ENCODE results near the gene BANP. TPM values are rescaled to one million over a fixed set of nuclear protein-coding genes. Genes with fewer than 3 reads are reported as not detected.
"Not testable (repeated sequence)": the region's sequence is repeated elsewhere in the genome, so short reads cannot be mapped to it uniquely, and the experiment has no call there.

Gene BANP
- total and polyA plus RNA-seq, 2 donors (not counting 3 experiments of a cell fraction or from before 2014, with no cell fraction given), result 22.4 to 33.8 TPM

DNA sequence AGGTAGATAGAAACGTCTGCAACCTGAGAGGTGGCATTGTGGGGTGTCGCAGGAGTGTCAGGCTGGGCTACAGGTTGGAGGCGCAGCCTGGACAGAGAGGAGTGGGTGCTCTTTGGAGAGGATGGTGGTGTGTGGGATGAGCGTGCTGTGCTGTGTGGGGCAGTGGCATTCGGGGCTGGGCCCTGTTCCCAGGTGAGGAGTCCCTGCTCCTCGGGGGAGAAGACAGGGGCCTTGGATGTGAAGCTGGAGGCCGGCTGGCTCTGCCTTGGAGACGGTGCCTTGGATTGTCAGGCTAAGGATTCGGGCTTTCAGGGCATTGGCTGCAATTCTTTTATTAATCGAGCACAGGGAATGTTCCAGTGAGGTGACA lies 69.3 kb downstream of the BANP start:
- Histone ChIP-seq H3K4me1 (ENCODE audit: control insufficient read depth, extremely low read depth, insufficient read depth, low read length) (peaks cover 7% of the 10 kb centered on the region), H3K4me2 (ENCODE audit: insufficient read depth, low read length) (no peak overlapping the region), H2AFZ (ENCODE audit: low read depth, low read length) (no peak overlapping the region), H3K9ac (replicated peaks; ENCODE audit: extremely low read depth, insufficient read depth, low read length) (no peak overlapping the region), H3K4me3 (replicated peaks in 1 of 3; ENCODE audit: insufficient read depth in 1 of 3, low read depth in 1 of 3, low read length in 3 of 3) (no peak overlapping the region), H3K36me3 (ENCODE audit: control insufficient read depth in 2 of 2, extremely low read depth in 1 of 2, insufficient read depth in 2 of 2, low read length in 2 of 2) (no peaks in the 10 kb centered on the region), H3K79me2 (ENCODE audit: control insufficient read depth, insufficient read depth, low read length) (no peaks in the 10 kb centered on the region), H4K20me1 (replicated peaks; ENCODE audit: control insufficient read depth, extremely low read depth, insufficient read depth, low read length) (no peaks in the 10 kb centered on the region), H3K27me3 (ENCODE audit: control insufficient read depth in 2 of 2, insufficient read depth in 2 of 2, low read length in 2 of 2) (no peaks in the 10 kb centered on the region), H3K9me3 (replicated peaks; ENCODE audit: control insufficient read depth, insufficient read depth, low read length) (no peaks in the 10 kb centered on the region), H3K27ac (ENCODE audit: insufficient read depth, low read depth, low read length) (no peak overlapping the region), H3K9me1 (replicated peaks; ENCODE audit: control insufficient read depth, extremely low read depth, insufficient read depth, low read length) (no peaks in the 10 kb centered on the region)
- DNase-seq (ENCODE audit: low read depth, low spot score) (no peak), FAIRE-seq (no peak)
- dilution Hi-C loops (cut with MboI; ENCODE audit: extremely low pct_ligation_motif_present, low sequenced_read_pairs) (no loop called here), intact Hi-C loops (cut with micrococcal nuclease) (loop anchor here (5.0 to 10.0 kb wide), 2 partner anchors 63 to 414 kb away; no protein-coding TSS in a partner anchor)
- TF ChIP-seq EZH2 (IDR thresholded peaks at IDR 0.05; ENCODE audit: borderline replicate concordance, low read depth, low read length, severe bottlenecking), result no peak
- TF ChIP-seq, protein P1, sequence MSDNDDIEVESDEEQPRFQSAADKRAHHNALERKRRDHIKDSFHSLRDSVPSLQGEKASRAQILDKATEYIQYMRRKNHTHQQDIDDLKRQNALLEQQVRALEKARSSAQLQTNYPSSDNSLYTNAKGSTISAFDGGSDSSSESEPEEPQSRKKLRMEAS (IDR thresholded peaks at IDR 0.05; ENCODE audit: insufficient read depth, insufficient read length), result no peak
- TF ChIP-seq, protein P2, sequence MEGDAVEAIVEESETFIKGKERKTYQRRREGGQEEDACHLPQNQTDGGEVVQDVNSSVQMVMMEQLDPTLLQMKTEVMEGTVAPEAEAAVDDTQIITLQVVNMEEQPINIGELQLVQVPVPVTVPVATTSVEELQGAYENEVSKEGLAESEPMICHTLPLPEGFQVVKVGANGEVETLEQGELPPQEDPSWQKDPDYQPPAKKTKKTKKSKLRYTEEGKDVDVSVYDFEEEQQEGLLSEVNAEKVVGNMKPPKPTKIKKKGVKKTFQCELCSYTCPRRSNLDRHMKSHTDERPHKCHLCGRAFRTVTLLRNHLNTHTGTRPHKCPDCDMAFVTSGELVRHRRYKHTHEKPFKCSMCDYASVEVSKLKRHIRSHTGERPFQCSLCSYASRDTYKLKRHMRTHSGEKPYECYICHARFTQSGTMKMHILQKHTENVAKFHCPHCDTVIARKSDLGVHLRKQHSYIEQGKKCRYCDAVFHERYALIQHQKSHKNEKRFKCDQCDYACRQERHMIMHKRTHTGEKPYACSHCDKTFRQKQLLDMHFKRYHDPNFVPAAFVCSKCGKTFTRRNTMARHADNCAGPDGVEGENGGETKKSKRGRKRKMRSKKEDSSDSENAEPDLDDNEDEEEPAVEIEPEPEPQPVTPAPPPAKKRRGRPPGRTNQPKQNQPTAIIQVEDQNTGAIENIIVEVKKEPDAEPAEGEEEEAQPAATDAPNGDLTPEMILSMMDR (IDR thresholded peaks at IDR 0.05; ENCODE audit: extremely low read depth in 1 of 2, insufficient read depth in 1 of 2, low read depth in 1 of 2, low read length in 2 of 2), result no peak
- no peak for TF ChIP-seq MYC (IDR thresholded peaks at IDR 0.05; ENCODE audit: low read depth, low read length)
- TF ChIP-seq GATA2 (IDR thresholded peaks at IDR 0.05; ENCODE audit: insufficient read depth, insufficient read length, low read depth, low read length), result no peak
- no peak for TF ChIP-seq JUN (IDR thresholded peaks at IDR 0.05; ENCODE audit: borderline replicate concordance, insufficient read depth, insufficient read length, low read depth)
- TF ChIP-seq FOS (IDR thresholded peaks at IDR 0.05; ENCODE audit: borderline replicate concordance, insufficient read depth, low read length), result no peak
- TF ChIP-seq POLR2AphosphoS5 (IDR thresholded peaks at IDR 0.05; ENCODE audit: insufficient read depth, low read depth, low read length), result no peak
- TF ChIP-seq POLR2A (IDR thresholded peaks at IDR 0.05; ENCODE audit: low read depth, low read length), result no peak
- BruUV-seq (replicated peaks), result no TSS peak
- ChIA-PET CTCF (no interaction called here), POLR2A (no interaction called here)

DNA sequence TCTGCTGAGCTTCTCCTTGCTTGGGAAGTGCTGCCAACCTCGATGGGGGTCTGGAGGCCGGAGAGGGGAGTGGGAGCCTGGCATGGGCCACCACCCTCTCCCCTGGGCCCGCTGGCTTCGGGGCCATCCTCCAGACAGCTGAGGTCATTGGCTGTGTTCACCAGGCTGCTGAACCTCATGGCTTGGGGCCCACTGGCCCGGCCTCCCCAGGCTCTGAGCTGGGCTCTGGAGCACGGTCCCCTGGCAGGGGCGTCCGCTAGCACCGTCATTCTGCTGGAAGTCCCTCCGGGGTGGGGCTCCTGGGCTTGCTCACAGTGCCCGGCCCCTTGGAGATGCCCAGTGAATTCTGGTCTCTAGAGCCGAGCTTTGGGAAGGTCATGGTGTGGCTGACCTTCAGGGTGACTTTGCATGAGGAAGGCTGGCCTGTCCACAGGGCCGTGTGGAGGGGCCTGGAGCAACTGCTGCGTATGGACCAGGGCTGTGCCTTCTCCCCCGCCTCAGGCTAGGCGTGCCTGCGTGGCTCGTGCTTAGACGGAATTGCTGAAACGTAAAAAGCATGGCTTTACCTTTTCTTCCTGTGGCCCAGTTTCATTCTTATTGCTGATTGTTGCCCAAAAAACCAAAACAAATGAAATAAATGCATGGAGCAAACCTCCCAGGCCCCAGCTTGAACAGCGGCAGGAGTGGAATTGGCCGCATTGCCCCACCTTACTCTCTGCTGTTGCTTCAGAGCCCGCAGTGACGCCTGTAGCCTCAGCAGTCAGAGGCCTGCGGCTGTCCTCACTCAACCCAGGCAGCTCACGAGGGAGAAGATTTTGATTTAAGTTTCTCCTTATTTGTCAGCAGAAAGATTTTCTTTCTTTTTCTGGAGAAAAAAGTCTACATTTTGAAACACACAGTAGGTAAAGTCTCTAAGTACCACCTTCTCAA lies 70.1 kb downstream of the BANP start:
- FAIRE-seq; BruUV-seq (replicated peaks): not testable (repeated sequence)

More for the DNA sequence above, 70.1 kb downstream of the BANP start:
- H3K4me2 ChIP-seq (ENCODE audit: insufficient read depth, low read length); H4K20me1 ChIP-seq (replicated peaks; ENCODE audit: control insufficient read depth, extremely low read depth, insufficient read depth, low read length); H3K79me2 ChIP-seq (ENCODE audit: control insufficient read depth, insufficient read depth, low read length); H3K36me3 ChIP-seq (ENCODE audit: control insufficient read depth in 2 of 2, extremely low read depth in 1 of 2, insufficient read depth in 2 of 2, low read length in 2 of 2); POLR2A ChIA-PET; H3K4me1 ChIP-seq (ENCODE audit: control insufficient read depth, extremely low read depth, insufficient read depth, low read length); H3K27me3 ChIP-seq (ENCODE audit: control insufficient read depth in 2 of 2, insufficient read depth in 2 of 2, low read length in 2 of 2); H3K4me3 ChIP-seq (replicated peaks in 1 of 3; ENCODE audit: insufficient read depth in 1 of 3, low read depth in 1 of 3, low read length in 3 of 3); H3K27ac ChIP-seq (ENCODE audit: insufficient read depth, low read depth, low read length); dilution Hi-C loops (cut with MboI; ENCODE audit: extremely low pct_ligation_motif_present, low sequenced_read_pairs); H2AFZ ChIP-seq (ENCODE audit: low read depth, low read length); DNase-seq (ENCODE audit: low read depth, low spot score); H3K9me3 ChIP-seq (replicated peaks; ENCODE audit: control insufficient read depth, insufficient read depth, low read length); CTCF ChIA-PET; H3K9me1 ChIP-seq (replicated peaks; ENCODE audit: control insufficient read depth, extremely low read depth, insufficient read depth, low read length); H3K9ac ChIP-seq (replicated peaks; ENCODE audit: extremely low read depth, insufficient read depth, low read length): not testable (repeated sequence)
- intact Hi-C loops (cut with micrococcal nuclease), result loop anchor here (5.0 to 10.0 kb wide), 2 partner anchors 64 to 413 kb away; no protein-coding TSS in a partner anchor

Measured in endothelial cell of umbilical vein (primary cell).